Liver (tissue), 3 donors: ENCODE data around the gene PRKACG.

Source experiments
- EGR1 ChIP-seq, 2 donors: IDR thresholded peaks; 2 replicates each; pipeline ENCODE4 v1.6.1; 2016 to 2018; ENCODE audit warnings: antibody characterized with exemption in 2 of 2, low read depth in 2 of 2
- JUND ChIP-seq, 2 donors: IDR thresholded peaks; 2 replicates each; pipeline ENCODE4 v1.6.1; 2016; ENCODE audit warnings: antibody characterized with exemption in 2 of 2
- TAF1 ChIP-seq: conservative IDR thresholded peaks from 2 replicates; pipeline ENCODE4 v1.6.1; 2016; ENCODE audit warnings: antibody characterized with exemption, mild to moderate bottlenecking
- YY1 ChIP-seq: IDR thresholded peaks from 2 replicates; pipeline ENCODE4 v1.6.1; 2016; ENCODE audit warnings: antibody characterized with exemption, mild to moderate bottlenecking
- TF ChIP-seq, protein P1 (sequence below): fragments of 150-350 bp; IDR thresholded peaks from 2 replicates; pipeline ENCODE4 v1.5.1; 2017; ENCODE audit warnings: improper control_type of control experiment, low read depth, low read length; ENCODE audit not compliant: missing input control
- TF ChIP-seq, protein P2 (sequence below): IDR thresholded peaks from 2 replicates; pipeline ENCODE4 v1.6.1; 2016; ENCODE audit warnings: antibody characterized with exemption
- donor health status: healthy.
- donor health status: healthy.

DNA sequence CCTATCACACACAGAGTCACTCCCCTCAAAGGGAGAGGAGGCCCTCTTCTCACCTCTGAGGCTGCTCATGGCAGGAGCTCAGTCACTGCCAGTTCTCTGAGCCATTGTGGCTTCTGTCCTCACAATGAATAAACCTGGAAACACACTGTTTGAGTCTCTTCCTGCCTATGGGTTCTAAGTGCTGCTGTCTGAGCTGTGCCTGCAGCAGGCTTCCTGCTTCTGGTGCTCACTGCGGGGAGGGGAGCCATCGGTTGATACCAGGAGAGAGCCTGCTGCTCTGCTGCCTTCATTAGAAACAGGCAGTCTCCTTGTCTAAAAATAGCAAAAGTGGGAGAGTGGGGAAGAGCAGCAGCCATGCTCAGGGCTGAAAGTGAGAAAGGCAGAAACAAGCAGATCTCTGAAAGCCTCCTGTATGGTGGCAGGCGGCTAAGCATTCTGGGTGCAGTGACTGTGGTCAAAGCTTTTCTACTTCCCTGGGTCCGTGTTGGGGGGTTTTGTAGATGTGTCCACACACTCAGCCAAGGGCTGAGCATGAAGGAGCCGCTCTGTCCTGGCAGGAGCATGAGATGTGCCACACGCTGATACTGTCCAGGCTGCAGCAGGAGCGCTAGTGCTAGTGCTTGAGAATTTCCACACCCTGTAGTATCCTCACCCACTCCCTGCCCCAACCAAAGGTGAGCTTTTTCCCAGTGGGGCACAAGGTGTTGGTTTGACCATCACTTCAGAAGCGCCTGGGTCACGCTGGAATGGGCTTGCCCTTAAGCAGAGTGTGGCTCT lies 34.2 kb downstream of the PRKACG start:
- TF ChIP-seq, protein P1, sequence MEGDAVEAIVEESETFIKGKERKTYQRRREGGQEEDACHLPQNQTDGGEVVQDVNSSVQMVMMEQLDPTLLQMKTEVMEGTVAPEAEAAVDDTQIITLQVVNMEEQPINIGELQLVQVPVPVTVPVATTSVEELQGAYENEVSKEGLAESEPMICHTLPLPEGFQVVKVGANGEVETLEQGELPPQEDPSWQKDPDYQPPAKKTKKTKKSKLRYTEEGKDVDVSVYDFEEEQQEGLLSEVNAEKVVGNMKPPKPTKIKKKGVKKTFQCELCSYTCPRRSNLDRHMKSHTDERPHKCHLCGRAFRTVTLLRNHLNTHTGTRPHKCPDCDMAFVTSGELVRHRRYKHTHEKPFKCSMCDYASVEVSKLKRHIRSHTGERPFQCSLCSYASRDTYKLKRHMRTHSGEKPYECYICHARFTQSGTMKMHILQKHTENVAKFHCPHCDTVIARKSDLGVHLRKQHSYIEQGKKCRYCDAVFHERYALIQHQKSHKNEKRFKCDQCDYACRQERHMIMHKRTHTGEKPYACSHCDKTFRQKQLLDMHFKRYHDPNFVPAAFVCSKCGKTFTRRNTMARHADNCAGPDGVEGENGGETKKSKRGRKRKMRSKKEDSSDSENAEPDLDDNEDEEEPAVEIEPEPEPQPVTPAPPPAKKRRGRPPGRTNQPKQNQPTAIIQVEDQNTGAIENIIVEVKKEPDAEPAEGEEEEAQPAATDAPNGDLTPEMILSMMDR: no peak
- TF ChIP-seq JUND (IDR thresholded peaks at IDR 0.05) (no peak), EGR1 (IDR thresholded peaks at IDR 0.05; ENCODE audit: low read depth in 2 of 2) (no peak), TAF1 (no peak), YY1 (no peak)
- TF ChIP-seq, protein P2, sequence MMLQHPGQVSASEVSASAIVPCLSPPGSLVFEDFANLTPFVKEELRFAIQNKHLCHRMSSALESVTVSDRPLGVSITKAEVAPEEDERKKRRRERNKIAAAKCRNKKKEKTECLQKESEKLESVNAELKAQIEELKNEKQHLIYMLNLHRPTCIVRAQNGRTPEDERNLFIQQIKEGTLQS: no peak
